Astrocyte of the spinal cord (primary cell): ENCODE measurements around the gene APBB2.

Experiments
- DNase-seq: peaks from one replicate; pipeline ENCODE4 v3.0.0; 2011; ENCODE audit warnings: low read depth, low spot score
- H3K4me3 ChIP-seq: 2 replicates; pipeline ENCODE4 v1.5.1; 2011; ENCODE audit warnings: low read depth, mild to moderate bottlenecking, low read length, moderate library complexity
- in situ Hi-C: cut with HindIII; loops from 2 replicates; pipeline ENCODE4 v1.10.0; 2017; ENCODE audit warnings: low sequenced_read_pairs
- TF ChIP-seq, protein P1 (sequence below): IDR thresholded peaks from 2 replicates; pipeline ENCODE4 v1.5.1; 2012; ENCODE audit warnings: low read depth, mild to moderate bottlenecking, low read length, inconsistent platforms

Gene APBB2

GRCh38 chr4:40844261-40844660 is 370.1 kb downstream of the APBB2 start:
- DNase-seq = no peak
- TF ChIP-seq, protein P1, sequence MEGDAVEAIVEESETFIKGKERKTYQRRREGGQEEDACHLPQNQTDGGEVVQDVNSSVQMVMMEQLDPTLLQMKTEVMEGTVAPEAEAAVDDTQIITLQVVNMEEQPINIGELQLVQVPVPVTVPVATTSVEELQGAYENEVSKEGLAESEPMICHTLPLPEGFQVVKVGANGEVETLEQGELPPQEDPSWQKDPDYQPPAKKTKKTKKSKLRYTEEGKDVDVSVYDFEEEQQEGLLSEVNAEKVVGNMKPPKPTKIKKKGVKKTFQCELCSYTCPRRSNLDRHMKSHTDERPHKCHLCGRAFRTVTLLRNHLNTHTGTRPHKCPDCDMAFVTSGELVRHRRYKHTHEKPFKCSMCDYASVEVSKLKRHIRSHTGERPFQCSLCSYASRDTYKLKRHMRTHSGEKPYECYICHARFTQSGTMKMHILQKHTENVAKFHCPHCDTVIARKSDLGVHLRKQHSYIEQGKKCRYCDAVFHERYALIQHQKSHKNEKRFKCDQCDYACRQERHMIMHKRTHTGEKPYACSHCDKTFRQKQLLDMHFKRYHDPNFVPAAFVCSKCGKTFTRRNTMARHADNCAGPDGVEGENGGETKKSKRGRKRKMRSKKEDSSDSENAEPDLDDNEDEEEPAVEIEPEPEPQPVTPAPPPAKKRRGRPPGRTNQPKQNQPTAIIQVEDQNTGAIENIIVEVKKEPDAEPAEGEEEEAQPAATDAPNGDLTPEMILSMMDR = no peak
- in situ Hi-C loops = no loop called here
- no peak overlapping the region for H3K4me3 ChIP-seq

DNA sequence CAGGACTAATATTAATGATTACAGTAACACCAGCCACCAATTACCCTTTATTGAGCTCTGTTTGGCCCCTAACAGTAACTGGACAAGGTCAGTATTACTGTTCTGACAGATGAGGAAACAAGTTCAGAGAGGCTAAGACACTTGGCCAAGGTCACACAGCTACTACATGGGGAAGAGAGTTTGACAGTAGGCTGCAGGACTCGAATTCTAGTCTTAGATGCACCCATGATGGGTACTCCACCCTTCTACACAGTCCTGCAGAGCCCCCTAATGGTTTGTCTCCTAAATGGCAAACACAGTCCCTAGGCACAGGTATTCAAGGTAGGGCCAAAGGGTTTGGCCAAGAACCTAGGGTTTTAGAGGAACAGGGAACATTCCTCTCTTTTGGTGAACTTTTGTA is 370.6 kb downstream of the APBB2 start:
- H3K4me3 ChIP-seq = no peak overlapping the region
- TF ChIP-seq, protein P1 = peak; percentile 10
- in situ Hi-C loops = no loop called here
- DNase-seq = no peak

DNA sequence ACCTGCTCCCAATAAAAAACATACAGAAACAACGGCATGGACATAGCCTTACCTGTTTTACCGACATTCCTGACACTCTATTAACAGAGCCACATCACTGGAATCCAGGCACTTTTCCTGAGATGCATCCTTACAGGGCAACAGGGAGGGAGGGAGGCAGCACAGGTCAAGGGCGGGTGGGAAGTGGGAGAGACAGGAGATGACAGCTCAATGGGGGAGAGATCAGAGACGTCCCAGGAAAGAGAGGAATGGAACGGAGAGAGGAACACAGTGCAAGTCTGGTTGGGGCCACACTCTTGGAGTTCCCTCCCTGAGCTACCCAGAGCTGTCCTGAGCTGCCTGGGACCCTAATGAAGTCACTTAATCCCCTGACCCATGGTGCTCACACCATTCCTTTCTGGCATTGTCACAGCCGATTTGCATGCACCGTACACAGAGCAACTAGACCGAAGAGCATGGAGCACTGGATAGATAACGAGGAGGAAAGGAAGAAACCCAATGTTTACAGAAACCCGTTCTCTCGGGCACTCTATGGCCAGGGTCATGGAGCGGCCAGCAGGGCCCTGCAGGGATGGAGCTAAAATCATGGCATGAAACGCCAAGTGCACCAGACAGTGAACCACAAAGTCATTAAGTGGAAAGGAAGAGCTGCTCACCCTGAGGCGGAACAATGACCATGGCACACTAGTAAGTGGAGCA is 371.5 kb downstream of the APBB2 start:
- TF ChIP-seq, protein P1 = no peak
- H3K4me3 ChIP-seq = no peak overlapping the region
- in situ Hi-C loops = no loop called here
- DNase-seq = no peak

GRCh38 chr4:40842318-40842717 is 372.0 kb downstream of the APBB2 start:
- TF ChIP-seq, protein P1 = no peak
- no peak for DNase-seq
- H3K4me3 ChIP-seq = no peak overlapping the region
- in situ Hi-C loops = no loop called here

DNA sequence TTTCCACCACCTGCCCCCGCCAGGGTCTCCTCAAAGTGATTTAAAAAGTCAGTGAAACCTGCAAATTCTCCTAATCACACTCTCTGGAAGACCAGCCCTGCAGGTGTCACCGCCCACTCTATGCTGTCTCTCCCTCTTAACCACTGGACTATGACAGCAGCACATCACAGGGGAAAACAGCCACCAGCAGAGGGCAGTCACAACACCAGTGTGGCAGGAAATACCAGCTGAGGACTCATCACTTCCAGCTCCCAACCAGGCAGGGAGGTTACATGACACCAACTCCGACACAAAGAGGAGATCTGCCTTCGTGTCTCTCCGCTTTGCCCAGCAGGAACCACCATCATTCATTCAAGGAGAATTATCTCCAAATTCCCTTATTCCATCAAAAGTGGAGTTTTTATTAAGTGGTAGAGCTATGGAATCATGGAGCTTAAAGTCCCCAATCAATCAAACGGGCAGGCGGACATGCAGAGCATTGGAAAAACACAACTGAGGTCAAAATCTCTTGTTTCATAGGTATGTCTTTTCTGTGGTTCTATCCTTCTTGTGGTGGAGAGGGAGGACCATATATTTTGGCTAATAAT is 373.3 kb downstream of the APBB2 start:
- H3K4me3 ChIP-seq = no peak overlapping the region
- DNase-seq = peak; percentile 85
- TF ChIP-seq, protein P1 = peak; percentile 86
- in situ Hi-C loops = no loop called here

GRCh38 chr4:40840255-40840984 is 373.9 kb downstream of the APBB2 start:
- TF ChIP-seq, protein P1 = no peak
- in situ Hi-C loops = no loop called here
- no peak overlapping the region for H3K4me3 ChIP-seq
- DNase-seq = no peak
